ENCODE results near the gene ITGA11. TPM values are rescaled to one million over a fixed set of nuclear protein-coding genes. Genes with fewer than 3 reads are reported as not detected.
A peak's percentile ranks its signal among the peaks of the same experiment; 100 is the strongest.

The ITGA11 gene
- total and polyA plus RNA-seq, 8 donors = 0.08 to 12.1 (median 2.0) TPM

- H3K27me3 ChIP-seq = no peaks in the 10 kb centered on the region
- TF ChIP-seq, protein P1, sequence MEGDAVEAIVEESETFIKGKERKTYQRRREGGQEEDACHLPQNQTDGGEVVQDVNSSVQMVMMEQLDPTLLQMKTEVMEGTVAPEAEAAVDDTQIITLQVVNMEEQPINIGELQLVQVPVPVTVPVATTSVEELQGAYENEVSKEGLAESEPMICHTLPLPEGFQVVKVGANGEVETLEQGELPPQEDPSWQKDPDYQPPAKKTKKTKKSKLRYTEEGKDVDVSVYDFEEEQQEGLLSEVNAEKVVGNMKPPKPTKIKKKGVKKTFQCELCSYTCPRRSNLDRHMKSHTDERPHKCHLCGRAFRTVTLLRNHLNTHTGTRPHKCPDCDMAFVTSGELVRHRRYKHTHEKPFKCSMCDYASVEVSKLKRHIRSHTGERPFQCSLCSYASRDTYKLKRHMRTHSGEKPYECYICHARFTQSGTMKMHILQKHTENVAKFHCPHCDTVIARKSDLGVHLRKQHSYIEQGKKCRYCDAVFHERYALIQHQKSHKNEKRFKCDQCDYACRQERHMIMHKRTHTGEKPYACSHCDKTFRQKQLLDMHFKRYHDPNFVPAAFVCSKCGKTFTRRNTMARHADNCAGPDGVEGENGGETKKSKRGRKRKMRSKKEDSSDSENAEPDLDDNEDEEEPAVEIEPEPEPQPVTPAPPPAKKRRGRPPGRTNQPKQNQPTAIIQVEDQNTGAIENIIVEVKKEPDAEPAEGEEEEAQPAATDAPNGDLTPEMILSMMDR (IDR thresholded peaks at IDR 0.05) = no peak
- TF ChIP-seq POLR2AphosphoS5 (IDR thresholded peaks at IDR 0.05) = no peak
- TF ChIP-seq POLR2A (IDR thresholded peaks at IDR 0.05) = no peak
- TF ChIP-seq EP300 (IDR thresholded peaks at IDR 0.05) = no peak
- H3K27ac ChIP-seq = no peak overlapping the region
- DNase-seq = no peak
- H3K4me1 ChIP-seq = peaks cover 5 to 39% (median 27%) of the 10 kb centered on the region in 4 donors
- 70 to 88% (median 76%) methylated on average over 3 of the region's 3 CpGs for WGBS, 5 donors
- H3K9me3 ChIP-seq = no peaks in the 10 kb centered on the region
- H3K36me3 ChIP-seq = no peaks in the 10 kb centered on the region
- no peak overlapping the region for H3K4me3 ChIP-seq
- intact Hi-C loops (cut with DNase I; ENCODE audit: low total_unique reads) = no loop called here
Observed at GRCh38 chr15:68417051-68417450, 14.9 kb downstream of the ITGA11 start.

DNA sequence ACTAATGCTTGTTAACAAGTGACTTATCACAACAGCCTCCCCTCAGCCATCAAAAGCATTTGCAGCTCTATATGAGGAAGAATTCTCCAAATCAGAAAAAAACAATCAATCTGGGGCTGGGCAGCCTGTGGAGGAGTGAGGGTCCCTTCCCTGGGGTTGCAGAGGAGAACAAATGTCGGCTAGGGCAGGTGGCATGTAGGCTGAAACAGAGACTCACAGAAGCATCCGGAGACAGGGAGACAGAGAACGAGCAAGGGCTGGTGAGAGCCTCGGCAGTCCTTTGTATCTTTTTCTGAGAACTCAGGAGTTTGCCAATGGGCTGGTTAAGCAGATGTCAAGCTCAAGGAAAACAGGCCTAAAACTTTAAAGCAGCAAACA lies 15.8 kb downstream of the ITGA11 start:
- Histone ChIP-seq H3K27me3 (no peaks in the 10 kb centered on the region), H3K36me3 (no peaks in the 10 kb centered on the region), H3K27ac (no peak overlapping the region), H3K4me1 (peaks cover 5 to 30% (median 21%) of the 10 kb centered on the region in 4 donors), H3K4me3 (no peak overlapping the region), H3K9me3 (no peaks in the 10 kb centered on the region)
- 65 to 88% (median 87%) methylated on average over 4 of the region's 4 CpGs for WGBS, 5 donors
- TF ChIP-seq, protein P1 (IDR thresholded peaks at IDR 0.05) = no peak
- TF ChIP-seq POLR2AphosphoS5 (IDR thresholded peaks at IDR 0.05) = no peak
- no peak for TF ChIP-seq EP300 (IDR thresholded peaks at IDR 0.05)
- no peak for TF ChIP-seq POLR2A (IDR thresholded peaks at IDR 0.05)
- DNase-seq = no peak
- intact Hi-C loops (cut with DNase I; ENCODE audit: low total_unique reads) = no loop called here

DNA sequence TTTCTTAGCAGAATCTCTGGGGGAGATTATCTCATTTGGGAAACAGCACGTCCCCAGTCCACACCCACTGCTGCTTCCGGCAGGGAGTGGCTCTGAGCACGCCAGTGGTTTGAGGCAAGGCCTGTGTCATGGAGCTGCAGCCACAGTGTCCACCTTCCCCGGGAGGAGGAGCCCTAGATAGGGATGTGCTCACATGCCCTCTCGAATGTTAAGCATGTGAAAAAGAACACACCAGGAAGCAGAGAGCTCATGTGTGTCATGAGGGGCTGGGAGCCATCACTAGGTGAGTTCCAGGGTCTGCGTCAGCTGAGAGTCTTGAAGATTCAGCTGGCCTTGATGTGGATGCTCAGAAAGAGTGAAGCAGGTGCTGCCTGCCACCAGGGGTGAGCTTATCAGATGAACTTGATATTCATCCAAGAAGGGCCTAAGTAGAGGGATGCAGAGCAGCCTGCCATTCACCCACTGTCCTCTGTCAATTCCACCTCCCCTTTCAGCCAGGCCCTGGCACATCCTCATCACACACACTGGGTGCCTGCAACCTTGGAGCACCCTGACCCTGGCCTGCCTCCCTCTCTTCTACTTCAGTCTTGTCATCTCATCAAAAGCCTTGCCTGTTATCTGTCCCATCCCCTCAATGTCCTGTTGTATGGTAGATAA lies 16.3 kb downstream of the ITGA11 start:
- no peak overlapping the region for H3K27ac ChIP-seq
- 59 to 72% (median 64%) methylated on average over 6 of the region's 6 CpGs for WGBS, 5 donors
- intact Hi-C loops (cut with DNase I; ENCODE audit: low total_unique reads) = no loop called here

GRCh38 chr15:68415061-68415460 lies 16.9 kb downstream of the ITGA11 start:
- no peaks in the 10 kb centered on the region for H3K27me3 ChIP-seq
- H3K36me3 ChIP-seq = no peaks in the 10 kb centered on the region
- peak overlapping the region in 1 of 5 donors; percentile 49 for H3K27ac ChIP-seq
- no peak for DNase-seq
- H3K9me3 ChIP-seq = no peaks in the 10 kb centered on the region
- 73 to 93% (median 82%) methylated on average over 7 of the region's 7 CpGs for WGBS, 5 donors
- TF ChIP-seq POLR2AphosphoS5 (IDR thresholded peaks at IDR 0.05) = no peak
- TF ChIP-seq, protein P1 (IDR thresholded peaks at IDR 0.05) = no peak
- TF ChIP-seq EP300 (IDR thresholded peaks at IDR 0.05) = no peak
- TF ChIP-seq POLR2A (IDR thresholded peaks at IDR 0.05) = no peak
- peaks cover 5 to 23% (median 20%) of the 10 kb centered on the region in 4 donors for H3K4me1 ChIP-seq
- H3K4me3 ChIP-seq = no peak overlapping the region
- intact Hi-C loops (cut with DNase I; ENCODE audit: low total_unique reads) = no loop called here

More for the DNA sequence above, 16.3 kb downstream of the ITGA11 start:
- TF ChIP-seq, protein P1 (IDR thresholded peaks at IDR 0.05) = no peak
- no peak for TF ChIP-seq POLR2A (IDR thresholded peaks at IDR 0.05)
- TF ChIP-seq EP300 (IDR thresholded peaks at IDR 0.05) = no peak
- TF ChIP-seq POLR2AphosphoS5 (IDR thresholded peaks at IDR 0.05) = no peak
- no peak overlapping the region for H3K4me3 ChIP-seq
- H3K4me1 ChIP-seq = peaks cover 5 to 29% (median 20%) of the 10 kb centered on the region in 4 donors
- H3K9me3 ChIP-seq = no peaks in the 10 kb centered on the region
- H3K27me3 ChIP-seq = no peaks in the 10 kb centered on the region
- no peak for DNase-seq
- no peaks in the 10 kb centered on the region for H3K36me3 ChIP-seq

All from stomach (tissue), 9 donors.